IPS DF 4.7 (cell line): Measurements from ENCODE around the gene MRGPRE.

Experiments
- DNase-seq: peaks from one replicate; pipeline ENCODE4 v3.0.0-alpha.2; 2013; ENCODE audit warnings: low spot score; ENCODE audit errors: extremely low read depth

MRGPRE gene

GRCh38 chr11:3178349-3178748 lies 53.9 kb downstream of the MRGPRE start:
- no peak for DNase-seq

- DNase-seq, result no peak
These were observed 54.3 kb downstream of the MRGPRE start for GRCh38 chr11:3177931-3178330.
